H1 (cell line): ENCODE results near the gene WDR54.
"Not testable (repeated sequence)": the region's sequence is repeated elsewhere in the genome, so short reads cannot be mapped to it uniquely, and the experiment has no call there.

Experiments used
- CEBPB ChIP-seq: IDR thresholded peaks from 2 replicates; pipeline ENCODE4 v1.6.1; 2012; ENCODE audit warnings: low read depth, low read length
- CTCF ChIP-seq, 3 experiments: IDR thresholded peaks; 1 replicate in 2 of 3; 2 replicates in 1 of 3; pipeline versions ENCODE4 v1.5.1 to v1.6.1; 2011; ENCODE audit warnings: low read length in 3 of 3, mild to moderate bottlenecking in 3 of 3, inconsistent platforms in 2 of 3, low read depth in 1 of 3, moderate library complexity in 1 of 3; ENCODE audit not compliant: insufficient read depth in 1 of 3; ENCODE audit errors: control extremely low read depth in 1 of 3
- POLR2A ChIP-seq, 2 experiments: IDR thresholded peaks; 1 replicate in 1 of 2; 2 replicates in 1 of 2; pipeline ENCODE4 v1.6.1; 2011; ENCODE audit warnings: low read depth in 2 of 2, low read length in 2 of 2, mild to moderate bottlenecking in 2 of 2; ENCODE audit errors: control extremely low read depth in 1 of 2
- SUZ12 ChIP-seq: fragments of 200-600 bp; sonication (generic); IDR thresholded peaks from 2 replicates; pipeline ENCODE4 v1.6.1; 2012; ENCODE audit warnings: mild to moderate bottlenecking, inconsistent platforms, low read length, moderate library complexity, mixed read lengths
- TCF12 ChIP-seq: IDR thresholded peaks from 2 replicates; pipeline ENCODE4 v1.6.1; 2011; ENCODE audit warnings: low read depth, mild to moderate bottlenecking, low read length
- TEAD4 ChIP-seq: IDR thresholded peaks from 2 replicates; pipeline ENCODE4 v1.6.1; 2012; ENCODE audit warnings: low read depth, low read length, inconsistent platforms, mixed read lengths
- ZNF274 ChIP-seq: IDR thresholded peaks from 2 replicates; pipeline ENCODE4 v1.7.0; 2012; ENCODE audit warnings: low read length, borderline replicate concordance; ENCODE audit errors: extremely low read depth

- not testable (repeated sequence) for TF ChIP-seq TEAD4; CTCF (IDR thresholded peaks at IDR 0.05; ENCODE audit: control extremely low read depth in 1 of 3, insufficient read depth in 1 of 3, low read depth in 1 of 3, low read length in 3 of 3); SUZ12; ZNF274; TCF12; POLR2A (IDR thresholded peaks at IDR 0.05; ENCODE audit: control extremely low read depth in 1 of 2, low read depth in 2 of 2, low read length in 2 of 2); CEBPB
These were observed 21.2 kb downstream of the WDR54 start for GRCh38 chr2:74442483-74443297.
